Aorta (tissue), 5 donors: ENCODE measurements around the gene SYPL2. TPM values are rescaled to one million over a fixed set of nuclear protein-coding genes. Genes with fewer than 3 reads are reported as not detected.
A peak's percentile ranks its signal among the peaks of the same experiment; 100 is the strongest.

Source experiments
- ATAC-seq: fragments of 200-7000 bp; cut with Tn5 transposase; one replicate; pipeline ENCODE4 v1.9.1; 2022; ENCODE audit warnings: moderate library complexity; ENCODE audit not compliant: low FRiP score
- DNase-seq, 2 donors: peaks; one replicate each; pipeline ENCODE4 v3.0.0-alpha.2; 2020
- H3K27ac ChIP-seq, 2 donors: one replicate each; pipeline ENCODE4 v1.5.1; 2013; ENCODE audit warnings: low read length in 2 of 2, mild to moderate bottlenecking in 2 of 2, moderate library complexity in 2 of 2, control low read depth in 1 of 2, inconsistent platforms in 1 of 2, low read depth in 1 of 2
- H3K27me3 ChIP-seq, 2 donors: one replicate each; pipeline ENCODE4 v1.6.1; 2013; ENCODE audit warnings: control low read depth in 1 of 2, low read length in 1 of 2, mild to moderate bottlenecking in 1 of 2, moderate library complexity in 1 of 2; ENCODE audit not compliant: insufficient read depth in 2 of 2, control insufficient read depth in 1 of 2
- H3K36me3 ChIP-seq, 2 donors: one replicate each; pipeline ENCODE4 v1.6.1; 2013; ENCODE audit warnings: control low read depth in 1 of 2, low read length in 1 of 2, mild to moderate bottlenecking in 1 of 2; ENCODE audit not compliant: insufficient read depth in 2 of 2, control insufficient read depth in 1 of 2
- H3K4me1 ChIP-seq, 2 donors: one replicate each; pipeline ENCODE4 v1.6.1; 2013; ENCODE audit warnings: low read length in 2 of 2, control low read depth in 1 of 2, mild to moderate bottlenecking in 1 of 2, moderate library complexity in 1 of 2; ENCODE audit not compliant: insufficient read depth in 2 of 2, control insufficient read depth in 1 of 2
- H3K4me3 ChIP-seq, 2 donors: one replicate each; pipeline ENCODE4 v1.5.1; 2013; ENCODE audit warnings: low read length in 2 of 2, control low read depth in 1 of 2, mild to moderate bottlenecking in 1 of 2
- H3K9me3 ChIP-seq: one replicate; pipeline ENCODE4 v1.6.1; 2013; ENCODE audit warnings: mild to moderate bottlenecking, low read length; ENCODE audit not compliant: control insufficient read depth
- WGBS, 2 donors: extraction: QIAGEN DNeasy Blood & Tissue Kit; methylation state at CpG; one replicate each; pipeline ENCODE4 v1.1.7; 2013; 5-methylcytosine and 5-hydroxymethylcytosine counted together
- intact Hi-C, 2 donors: fragments of 100-400 bp; cut with DNase I; formaldehyde crosslinking; loops; one replicate each; pipeline versions ENCODE4 v1.14.2 to v1.15.0; 2022
- polyA plus RNA-seq, 2 donors: library from polyadenylated mRNA; stranded (reverse); fragments of 200-250 nt; gene quantifications; one replicate each; pipeline ENCODE4 v1.2.3, GENCODE V29; 2013
- total RNA-seq, 2 donors: library from RNA; stranded (reverse); fragmentation: NEBNext Ultra II Directional; extraction: Animal tissue kit (Norgen Biotek cat#: 25700); gene quantifications; one replicate each; pipeline ENCODE4 v1.2.1, GENCODE V29; 2021
- donor health status: healthy with polysubstance abuse.
- donor health status: Bipolar disorder and iron deficiency.
- donor health status: DM: no; HTN: no; CAD: no.
- donor health status: DM: no; HTN: no; CAD: no.
- donor health status: DM: yes; HTN: yes; CAD: no.

Gene SYPL2
- total and polyA plus RNA-seq, 4 donors, result 1.4 to 6.2 (median 4.4) TPM

GRCh38 chr1:109476825-109477224, 10.5 kb downstream of the SYPL2 start:
- DNase-seq (no peak), ATAC-seq (no peak)
- no peak overlapping the region for H3K4me3 ChIP-seq
- 89 to 91% methylated on average over 8 of the region's 8 CpGs for WGBS, 2 donors
- no peaks in the 10 kb centered on the region for H3K36me3 ChIP-seq
- no peaks in the 10 kb centered on the region for H3K4me1 ChIP-seq
- intact Hi-C loops, result no loop called here
- H3K9me3 ChIP-seq, result no peaks in the 10 kb centered on the region
- no peak overlapping the region for H3K27ac ChIP-seq
- no peaks in the 10 kb centered on the region for H3K27me3 ChIP-seq

- no peaks in the 10 kb centered on the region for H3K9me3 ChIP-seq
- DNase-seq (no peak), ATAC-seq (no peak)
- no peak overlapping the region for H3K27ac ChIP-seq
- no peaks in the 10 kb centered on the region for H3K27me3 ChIP-seq
- H3K4me1 ChIP-seq, result no peaks in the 10 kb centered on the region
- H3K4me3 ChIP-seq, result no peak overlapping the region
- intact Hi-C loops, result no loop called here
- no peaks in the 10 kb centered on the region for H3K36me3 ChIP-seq
- 72 to 74% methylated on average over 6 of the region's 6 CpGs for WGBS, 2 donors
These were observed 11.5 kb downstream of the SYPL2 start for GRCh38 chr1:109477821-109478220.

GRCh38 chr1:109478806-109479205, 12.5 kb downstream of the SYPL2 start:
- Histone ChIP-seq H3K9me3 (no peaks in the 10 kb centered on the region), H3K4me1 (no peaks in the 10 kb centered on the region), H3K4me3 (no peak overlapping the region), H3K27ac (no peak overlapping the region), H3K27me3 (no peaks in the 10 kb centered on the region), H3K36me3 (no peaks in the 10 kb centered on the region)
- 58 to 66% methylated on average over 7 of the region's 7 CpGs for WGBS, 2 donors
- no peak for ATAC-seq
- DNase-seq, result no peak
- intact Hi-C loops, result no loop called here

- intact Hi-C loops, result no loop called here
- no peaks in the 10 kb centered on the region for H3K27me3 ChIP-seq
- H3K4me3 ChIP-seq, result no peak overlapping the region
- DNase-seq (no peak), ATAC-seq (no peak)
- 78 to 79% methylated on average over 5 of the region's 5 CpGs for WGBS, 2 donors
- no peaks in the 10 kb centered on the region for H3K4me1 ChIP-seq
- H3K9me3 ChIP-seq, result no peaks in the 10 kb centered on the region
- H3K36me3 ChIP-seq, result no peaks in the 10 kb centered on the region
- H3K27ac ChIP-seq, result no peak overlapping the region
These were observed 13.0 kb downstream of the SYPL2 start for GRCh38 chr1:109479311-109479710.

GRCh38 chr1:109479901-109480300, 13.6 kb downstream of the SYPL2 start:
- Histone ChIP-seq H3K9me3 (no peaks in the 10 kb centered on the region), H3K4me3 (no peak overlapping the region), H3K27me3 (no peaks in the 10 kb centered on the region), H3K36me3 (no peaks in the 10 kb centered on the region), H3K4me1 (no peaks in the 10 kb centered on the region), H3K27ac (no peak overlapping the region)
- 72 to 85% methylated on average over 3 of the region's 3 CpGs for WGBS, 2 donors
- no peak for DNase-seq
- ATAC-seq, result no peak
- intact Hi-C loops, result loop anchor here (5.0 kb wide), 2 partner anchors 53 to 228 kb away; partner anchors contain the start of gene PSMA5 (in 2 of the 2)

- no peak overlapping the region for H3K27ac ChIP-seq
- intact Hi-C loops, result loop anchor here (5.0 kb wide), 2 partner anchors 54 to 229 kb away; partner anchors contain the start of gene PSMA5 (in 2 of the 2)
- DNase-seq (no peak), ATAC-seq (no peak)
- WGBS, 2 donors, result 88 to 89% methylated on average over 2 of the region's 2 CpGs
- no peaks in the 10 kb centered on the region for H3K27me3 ChIP-seq
- no peaks in the 10 kb centered on the region for H3K9me3 ChIP-seq
- H3K4me3 ChIP-seq, result no peak overlapping the region
- no peaks in the 10 kb centered on the region for H3K36me3 ChIP-seq
- H3K4me1 ChIP-seq, result no peaks in the 10 kb centered on the region
These were observed 15.3 kb downstream of the SYPL2 start for GRCh38 chr1:109481646-109482045.

- intact Hi-C loops, result loop anchor here (5.0 kb wide), 2 partner anchors 55 to 230 kb away; partner anchors contain the start of gene PSMA5 (in 2 of the 2)
These were observed 15.9 kb downstream of the SYPL2 start for GRCh38 chr1:109482242-109482641.

GRCh38 chr1:109482791-109483671, 16.7 kb downstream of the SYPL2 start:
- ATAC-seq (peak; percentile 47), DNase-seq (peak; percentile 65 to 81)
- no peaks in the 10 kb centered on the region for H3K27me3 ChIP-seq
- 12 to 14% methylated on average over 28 to 29 of the region's 29 CpGs for WGBS, 2 donors
- peak overlapping the region in 1 of 2 donors; percentile 3 for H3K27ac ChIP-seq
- peak overlapping the region in 1 of 2 donors; percentile 5 for H3K4me3 ChIP-seq
- H3K4me1 ChIP-seq, result no peaks in the 10 kb centered on the region
- H3K36me3 ChIP-seq, result no peaks in the 10 kb centered on the region
- H3K9me3 ChIP-seq, result no peaks in the 10 kb centered on the region
- intact Hi-C loops, result loop anchor here (5.0 kb wide), 2 partner anchors 56 to 231 kb away; partner anchors contain the start of gene PSMA5 (in 2 of the 2)

More at GRCh38 chr1:109482242-109482641, 15.9 kb downstream of the SYPL2 start:
- no peaks in the 10 kb centered on the region for H3K36me3 ChIP-seq
- ATAC-seq (no peak), DNase-seq (no peak)
- no peaks in the 10 kb centered on the region for H3K4me1 ChIP-seq
- H3K9me3 ChIP-seq, result no peaks in the 10 kb centered on the region
- no peak overlapping the region for H3K27ac ChIP-seq
- no peak overlapping the region for H3K4me3 ChIP-seq
- no peaks in the 10 kb centered on the region for H3K27me3 ChIP-seq
